IMR-90 (cell line): ENCODE data around the gene MSN. TPM values are rescaled to one million over a fixed set of nuclear protein-coding genes. Genes with fewer than 3 reads are reported as not detected.

Experiments used
- ATAC-seq: fragments of 200-7000 bp; cut with Tn5 transposase; 2 replicates; pipeline ENCODE4 v1.9.1; 2020; ENCODE audit warnings: low read depth, mild to moderate bottlenecking, moderate library complexity
- BruUV-seq: library from RNA; stranded (reverse); fragments of 400-500 nt; replicated peaks from 2 replicates; lab custom pipeline; 2021; lab: Mats Ljungman, UMichigan
- CTCF ChIA-PET: fragments of 300-600 bp; formaldehyde crosslinking; extraction: SDS; loops from one replicate; lab custom pipeline; 2021; ENCODE audit warnings: antibody characterized with exemption; lab: Yijun Ruan, JAX
- POLR2A ChIA-PET: fragments of 300-600 bp; sonication (Branson Sonifier 250); formaldehyde crosslinking; loops from one replicate; lab custom pipeline; 2022; ENCODE audit warnings: antibody characterized with exemption; ENCODE audit not compliant: unreplicated experiment; lab: Charles Lee
- DNase-seq: peaks from one replicate; pipeline ENCODE4 v3.0.0; 2013
- H2AFZ ChIP-seq: replicated peaks from 2 replicates; pipeline ENCODE3; 2013; ENCODE audit warnings: low read length, mild to moderate bottlenecking; ENCODE audit not compliant: poor library complexity
- H2AK5ac ChIP-seq: 2 replicates; pipeline ENCODE4 v1.6.1; 2013; ENCODE audit warnings: low read depth, low read length, inconsistent platforms
- H2AK9ac ChIP-seq: replicated peaks from 2 replicates; pipeline ENCODE3; 2013; ENCODE audit warnings: mild to moderate bottlenecking, low read depth, low read length, moderate library complexity; ENCODE audit not compliant: poor library complexity
- H2BK120ac ChIP-seq: 2 replicates; pipeline ENCODE4 v1.6.1; 2013; ENCODE audit warnings: low read depth, low read length, inconsistent platforms
- H2BK15ac ChIP-seq: 3 replicates; pipeline ENCODE4 v1.6.1; 2013; ENCODE audit warnings: low read depth, low read length, inconsistent platforms
- H2BK20ac ChIP-seq: 2 replicates; pipeline ENCODE4 v1.6.1; 2013; ENCODE audit warnings: low read depth, mild to moderate bottlenecking, inconsistent platforms, low read length, moderate library complexity
- H2BK5ac ChIP-seq: 2 replicates; pipeline ENCODE4 v1.6.1; 2013; ENCODE audit warnings: mild to moderate bottlenecking, low read depth, low read length, inconsistent platforms; ENCODE audit not compliant: poor library complexity, severe bottlenecking
- H3K14ac ChIP-seq: replicated peaks from 2 replicates; pipeline ENCODE4 v1.6.1; 2013; ENCODE audit warnings: low read depth, low read length, inconsistent platforms
- H3K18ac ChIP-seq: 2 replicates; pipeline ENCODE4 v1.6.1; 2013; ENCODE audit warnings: low read depth, low read length, control low read depth
- H3K23ac ChIP-seq: 2 replicates; pipeline ENCODE4 v1.6.1; 2013; ENCODE audit warnings: low read depth, low read length, inconsistent platforms
- H3K27ac ChIP-seq: 2 replicates; pipeline ENCODE4 v1.5.1; 2013; ENCODE audit warnings: mild to moderate bottlenecking, control low read depth, low read length; ENCODE audit not compliant: insufficient read depth
- H3K27me3 ChIP-seq: 2 replicates; pipeline ENCODE4 v1.6.1; 2013; ENCODE audit warnings: low read length; ENCODE audit not compliant: control insufficient read depth, insufficient read depth
- H3K36me3 ChIP-seq: 2 replicates; pipeline ENCODE4 v1.6.1; 2013; ENCODE audit warnings: low read length, mixed read lengths; ENCODE audit not compliant: control insufficient read depth, insufficient read depth
- H3K4ac ChIP-seq: 2 replicates; pipeline ENCODE4 v1.6.1; 2013; ENCODE audit warnings: low read depth, low read length, inconsistent platforms
- H3K4me1 ChIP-seq: 2 replicates; pipeline ENCODE4 v1.6.1; 2013; ENCODE audit warnings: low read length, mixed read lengths; ENCODE audit not compliant: control insufficient read depth, insufficient read depth
- H3K4me2 ChIP-seq: 2 replicates; pipeline ENCODE4 v1.6.1; 2013; ENCODE audit warnings: low read depth, mild to moderate bottlenecking, control low read depth, low read length, moderate library complexity
- H3K4me3 ChIP-seq: 2 replicates; pipeline ENCODE4 v1.5.1; 2013; ENCODE audit warnings: low read depth, mild to moderate bottlenecking, control low read depth, low read length, moderate library complexity; ENCODE audit not compliant: insufficient read depth
- H3K56ac ChIP-seq: 2 replicates; pipeline ENCODE4 v1.6.1; 2013; ENCODE audit warnings: low read length, inconsistent platforms; ENCODE audit not compliant: insufficient read depth; ENCODE audit errors: extremely low read depth
- H3K79me1 ChIP-seq, 2 experiments: 2 replicates each; pipeline ENCODE4 v1.6.1; 2013; ENCODE audit warnings: low read length in 2 of 2, inconsistent platforms in 1 of 2, low read depth in 1 of 2
- H3K9ac ChIP-seq: 2 replicates; pipeline ENCODE4 v1.6.1; 2013; ENCODE audit warnings: low read depth, low read length, control low read depth
- H3K9me1 ChIP-seq: 2 replicates; pipeline ENCODE4 v1.6.1; 2013; ENCODE audit warnings: low read length, inconsistent platforms; ENCODE audit not compliant: insufficient read depth
- H3K9me3 ChIP-seq: 2 replicates; pipeline ENCODE4 v1.6.1; 2013; ENCODE audit warnings: low read length; ENCODE audit not compliant: control insufficient read depth, insufficient read depth
- H4K20me1 ChIP-seq: 2 replicates; pipeline ENCODE4 v1.6.1; 2013; ENCODE audit warnings: low read length, inconsistent platforms; ENCODE audit not compliant: insufficient read depth
- H4K5ac ChIP-seq: 2 replicates; pipeline ENCODE4 v1.6.1; 2013; ENCODE audit warnings: mild to moderate bottlenecking, low read depth, low read length, control low read depth
- H4K8ac ChIP-seq, 2 experiments: 2 replicates each; pipeline ENCODE4 v1.6.1; 2013; ENCODE audit warnings: low read depth in 2 of 2, low read length in 2 of 2, control low read depth in 1 of 2, inconsistent platforms in 1 of 2
- H4K91ac ChIP-seq: 2 replicates; pipeline ENCODE4 v1.6.1; 2013; ENCODE audit warnings: low read depth, low read length, inconsistent platforms; ENCODE audit not compliant: insufficient read depth
- BHLHE40 ChIP-seq: fragments of 150-350 bp; IDR thresholded peaks from 2 replicates; pipeline ENCODE4 v1.6.1; 2016; ENCODE audit warnings: mild to moderate bottlenecking, low read depth, low read length
- CEBPB ChIP-seq: IDR thresholded peaks from 2 replicates; pipeline ENCODE4 v1.6.1; 2012; ENCODE audit warnings: low read depth, low read length, improper control_type of control experiment
- MAFK ChIP-seq: IDR thresholded peaks from 2 replicates; pipeline ENCODE4 v1.6.1; 2012; ENCODE audit warnings: low read depth, low read length, improper control_type of control experiment
- RAD21 ChIP-seq: IDR thresholded peaks from 2 replicates; pipeline ENCODE4 v1.6.1; 2012; ENCODE audit warnings: low read length, improper control_type of control experiment
- RFX5 ChIP-seq: IDR thresholded peaks from 2 replicates; pipeline ENCODE4 v1.8.0; 2012; ENCODE audit warnings: low read depth, mild to moderate bottlenecking, low read length, moderate library complexity
- WGBS, 2 experiments: methylation state at CpG; one replicate each; pipeline versions ENCODE4 v1.1.5 to v1.1.7; 2013; ENCODE audit warnings: missing lambda C conversion rate in 2 of 2; ENCODE audit not compliant: insufficient read length in 1 of 2; ENCODE audit errors: extremely low coverage in 2 of 2; 5-methylcytosine and 5-hydroxymethylcytosine counted together
- dilution Hi-C: fragments of 300-500 bp; cut with HindIII; formaldehyde crosslinking; loops from one replicate; pipeline ENCODE4 v1.14.3; 2018; ENCODE audit warnings: low sequenced_read_pairs; ENCODE audit not compliant: unreplicated experiment
- in situ Hi-C: fragments of 300-500 bp; cut with MboI; formaldehyde crosslinking; loops from 3 replicates; pipeline ENCODE4 v1.14.3; 2019; ENCODE audit warnings: low sequenced_read_pairs, inconsistent platforms, mixed read lengths
- intact Hi-C: fragments of 100-400 bp; cut with micrococcal nuclease; formaldehyde crosslinking; loops from 2 replicates; pipeline ENCODE4 v1.10.0; 2022
- polyA plus RNA-seq, 3 experiments: library from polyadenylated mRNA; depleted of rRNA; stranded (reverse); fragments of >200 nt; gene quantifications; 2 replicates each; pipeline ENCODE4 v1.2.3, GENCODE V29; 2012; ENCODE audit warnings: low replicate concordance in 1 of 3
- total RNA-seq: library from RNA; depleted of rRNA; stranded (reverse); fragments of >200 nt; gene quantifications from 2 replicates; pipeline ENCODE4 v1.2.3, GENCODE V29; 2012

The MSN gene
- total and polyA plus RNA-seq, 2 of the 4 experiments (the other 2 are of a cell fraction) = 422 to 619 TPM

DNA sequence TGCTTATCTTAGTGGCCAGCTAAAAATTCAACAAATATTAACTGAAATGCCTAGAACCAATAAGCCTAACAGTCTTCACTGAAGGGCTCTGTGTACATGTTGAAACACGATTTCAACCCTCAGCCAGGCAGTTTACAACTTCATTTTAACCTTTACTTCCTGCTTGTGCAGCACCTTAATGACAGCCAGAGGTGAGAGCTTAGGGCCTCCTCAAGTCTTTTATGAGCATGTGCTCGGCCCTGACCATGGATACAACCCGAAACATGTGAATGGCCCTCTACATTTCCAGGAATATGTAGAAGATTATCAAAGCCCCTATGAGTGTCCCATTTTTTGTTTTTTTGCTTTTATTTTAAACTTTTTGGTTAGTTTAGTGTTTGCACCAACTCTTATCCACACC, 88.3 kb downstream of the MSN start:
- Histone ChIP-seq H3K36me3 (no peaks in the 10 kb centered on the region), H2BK120ac (no peak overlapping the region), H3K4me2 (no peak overlapping the region), H3K4ac (no peak overlapping the region), H3K27me3 (no peaks in the 10 kb centered on the region; the same call in 1 of the 2 replicates), H3K4me1 (no peaks in the 10 kb centered on the region), H3K9ac (no peak overlapping the region), H3K23ac (no peak overlapping the region), H3K79me1 (no peaks in the 10 kb centered on the region), H2BK5ac (no peak overlapping the region), H3K9me1 (no peaks in the 10 kb centered on the region; the same call in 1 of the 2 replicates), H2BK15ac (no peak overlapping the region), H2AK9ac (no peak overlapping the region), H3K9me3 (0 out of 2 replicates have a peak, but pooled peaks cover under 1% of the 10 kb centered on the region), H4K91ac (no peak overlapping the region), H2AK5ac (no peak overlapping the region), H3K14ac (no peak overlapping the region), H3K27ac (no peak overlapping the region), H4K5ac (no peak overlapping the region), H4K20me1 (no peaks in the 10 kb centered on the region), H4K8ac (no peak overlapping the region), H3K56ac (no peak overlapping the region), H3K4me3 (no peak overlapping the region), H3K18ac (no peak overlapping the region), H2AFZ (no peak overlapping the region), H2BK20ac (no peak overlapping the region)
- no peak for DNase-seq
- BruUV-seq = no TSS peak
- 40% methylated on average over 1 of the region's 3 CpGs; no CpG with 5 or more reads in 1 of the 2 experiments for WGBS, 2 experiments
- CTCF ChIA-PET = no interaction called here
- in situ Hi-C loops = no loop called here
- intact Hi-C loops = no loop called here
- TF ChIP-seq CEBPB (no peak), RFX5 (no peak), RAD21 (no peak), BHLHE40 (no peak), MAFK (no peak)
- dilution Hi-C loops = no loop called here
- ATAC-seq = no peak
- POLR2A ChIA-PET = no interaction called here
